ENCODE results near the gene DHRS12. TPM values are rescaled to one million over a fixed set of nuclear protein-coding genes. Genes with fewer than 3 reads are reported as not detected.

DHRS12 gene
- total RNA-seq, 1 donor from 2014 or later, result 2.4 TPM

GRCh38 chr13:51770681-51771417, 33.1 kb downstream of the DHRS12 start:
- no peak overlapping the region for H3K4me3 ChIP-seq (ENCODE audit: low read depth, low read length)
- no peak for DNase-seq (ENCODE audit: low read depth)
- TF ChIP-seq CTCF (conservative IDR thresholded peaks at IDR 0.05; ENCODE audit: low read depth, low read length), result no peak

- no peak overlapping the region for H3K4me3 ChIP-seq (ENCODE audit: low read depth, low read length)
- no peak for DNase-seq (ENCODE audit: low read depth)
- no peak for TF ChIP-seq CTCF (conservative IDR thresholded peaks at IDR 0.05; ENCODE audit: low read depth, low read length)
Observed at GRCh38 chr13:51770160-51770559, 33.8 kb downstream of the DHRS12 start.

GRCh38 chr13:51769455-51770127, 34.4 kb downstream of the DHRS12 start:
- H3K4me3 ChIP-seq (ENCODE audit: low read depth, low read length), result no peak overlapping the region
- DNase-seq (ENCODE audit: low read depth), result no peak
- TF ChIP-seq CTCF (conservative IDR thresholded peaks at IDR 0.05; ENCODE audit: low read depth, low read length), result no peak

- no peak for DNase-seq (ENCODE audit: low read depth)
- no peak overlapping the region for H3K4me3 ChIP-seq (ENCODE audit: low read depth, low read length)
- no peak for TF ChIP-seq CTCF (conservative IDR thresholded peaks at IDR 0.05; ENCODE audit: low read depth, low read length)
Observed at GRCh38 chr13:51768976-51769375, 35.0 kb downstream of the DHRS12 start.

- DNase-seq (ENCODE audit: low read depth), result no peak
- H3K4me3 ChIP-seq (ENCODE audit: low read depth, low read length), result no peak overlapping the region
- no peak for TF ChIP-seq CTCF (conservative IDR thresholded peaks at IDR 0.05; ENCODE audit: low read depth, low read length)
Observed at GRCh38 chr13:51768378-51768921, 35.5 kb downstream of the DHRS12 start.

- no peak for DNase-seq (ENCODE audit: low read depth)
- no peak overlapping the region for H3K4me3 ChIP-seq (ENCODE audit: low read depth, low read length)
- TF ChIP-seq CTCF (conservative IDR thresholded peaks at IDR 0.05; ENCODE audit: low read depth, low read length), result peak; percentile 9
Observed at GRCh38 chr13:51767100-51767499, 36.9 kb downstream of the DHRS12 start.
